ENCODE data around the gene C2CD4C. TPM values are rescaled to one million over a fixed set of nuclear protein-coding genes. Genes with fewer than 3 reads are reported as not detected.

C2CD4C gene
- polyA plus RNA-seq, 1 experiment = 0.07 TPM

GRCh38 chr19:375395-376110 is 33.4 kb downstream of the C2CD4C start:
- TF ChIP-seq CTCF (IDR thresholded peaks at IDR 0.05; ENCODE audit: insufficient read depth, low read depth, low read length) = no peak
- DNase-seq (ENCODE audit: low read depth) = no peak
- Histone ChIP-seq H3K36me3 (ENCODE audit: control insufficient read depth, insufficient read depth, low read length) (no peaks in the 10 kb centered on the region), H3K27me3 (ENCODE audit: control insufficient read depth, insufficient read depth, low read length) (peaks cover 19% of the 10 kb centered on the region), H3K4me3 (ENCODE audit: low read depth, low read length) (no peak overlapping the region)
- CTCF ChIA-PET = no interaction called here
- POLR2A ChIA-PET = no interaction called here

- DNase-seq (ENCODE audit: low read depth) = no peak
- CTCF ChIA-PET = no interaction called here
- POLR2A ChIA-PET = no interaction called here
- no peak overlapping the region for H3K4me3 ChIP-seq (ENCODE audit: low read depth, low read length)
- H3K27me3 ChIP-seq (ENCODE audit: control insufficient read depth, insufficient read depth, low read length) = peaks cover 19% of the 10 kb centered on the region
- H3K36me3 ChIP-seq (ENCODE audit: control insufficient read depth, insufficient read depth, low read length) = no peaks in the 10 kb centered on the region
- TF ChIP-seq CTCF (IDR thresholded peaks at IDR 0.05; ENCODE audit: insufficient read depth, low read depth, low read length) = no peak
Observed at GRCh38 chr19:374886-375235, 34.1 kb downstream of the C2CD4C start.

GRCh38 chr19:374183-374885 is 34.6 kb downstream of the C2CD4C start:
- POLR2A ChIA-PET = no interaction called here

GRCh38 chr19:373391-374182 is 35.4 kb downstream of the C2CD4C start:
- no peak for DNase-seq (ENCODE audit: low read depth)
- peaks cover 22% of the 10 kb centered on the region for H3K27me3 ChIP-seq (ENCODE audit: control insufficient read depth, insufficient read depth, low read length)

More at GRCh38 chr19:374183-374885, 34.6 kb downstream of the C2CD4C start:
- DNase-seq (ENCODE audit: low read depth) = no peak
- CTCF ChIA-PET = no interaction called here
- no peaks in the 10 kb centered on the region for H3K36me3 ChIP-seq (ENCODE audit: control insufficient read depth, insufficient read depth, low read length)
- TF ChIP-seq CTCF (IDR thresholded peaks at IDR 0.05; ENCODE audit: insufficient read depth, low read depth, low read length) = no peak
- H3K4me3 ChIP-seq (ENCODE audit: low read depth, low read length) = no peak overlapping the region
- peaks cover 19% of the 10 kb centered on the region for H3K27me3 ChIP-seq (ENCODE audit: control insufficient read depth, insufficient read depth, low read length)

More at GRCh38 chr19:373391-374182, 35.4 kb downstream of the C2CD4C start:
- CTCF ChIA-PET = no interaction called here
- POLR2A ChIA-PET = no interaction called here
- no peak for TF ChIP-seq CTCF (IDR thresholded peaks at IDR 0.05; ENCODE audit: insufficient read depth, low read depth, low read length)
- no peaks in the 10 kb centered on the region for H3K36me3 ChIP-seq (ENCODE audit: control insufficient read depth, insufficient read depth, low read length)
- H3K4me3 ChIP-seq (ENCODE audit: low read depth, low read length) = no peak overlapping the region

All from BJ (cell line).